HepG2 (cell line): ENCODE data around the gene NSD1. TPM values are rescaled to one million over a fixed set of nuclear protein-coding genes. Genes with fewer than 3 reads are reported as not detected.

Experiments used
- AGO1 ChIP-seq: fragments of 200-400 bp; formaldehyde crosslinking; IDR thresholded peaks from 2 replicates; pipeline ENCODE4 v1.6.1; 2017; ENCODE audit warnings: mild to moderate bottlenecking, low read depth, low read length, moderate library complexity; ENCODE audit not compliant: poor library complexity, severe bottlenecking
- AGO2 ChIP-seq: fragments of 200-400 bp; formaldehyde crosslinking; optimal IDR thresholded peaks from 2 replicates; pipeline ENCODE3; 2017; ENCODE audit warnings: mild to moderate bottlenecking, low read depth, low read length, moderate library complexity
- KDM2A ChIP-seq: sonication (generic); formaldehyde crosslinking; IDR thresholded peaks from 2 replicates; pipeline ENCODE4 v1.4.0; 2020; ENCODE audit warnings: low read depth, missing genetic modification reagents, borderline replicate concordance
- KLF11 ChIP-seq: IDR thresholded peaks from 2 replicates; pipeline ENCODE4 v1.6.1; 2016; ENCODE audit warnings: missing compliant biosample characterization
- KLF12 ChIP-seq: sonication (generic); formaldehyde crosslinking; IDR thresholded peaks from 2 replicates; pipeline ENCODE4 v1.4.0; 2020; ENCODE audit warnings: missing genetic modification reagents, borderline replicate concordance
- MED13 ChIP-seq: sonication (generic); formaldehyde crosslinking; IDR thresholded peaks from 2 replicates; pipeline ENCODE4 v1.5.0; 2020; ENCODE audit warnings: missing genetic modification reagents
- POLR2AphosphoS5 ChIP-seq: IDR thresholded peaks from 2 replicates; pipeline ENCODE4 v1.6.1; 2012; ENCODE audit warnings: low read depth, low read length
- REPIN1 ChIP-seq: sonication (generic); formaldehyde crosslinking; IDR thresholded peaks from 2 replicates; pipeline ENCODE4 v1.8.0; 2022; ENCODE audit warnings: missing genetic modification reagents, low read depth, mild to moderate bottlenecking, borderline replicate concordance
- ZFX ChIP-seq: sonication (generic); formaldehyde crosslinking; IDR thresholded peaks from 2 replicates; pipeline ENCODE4 v1.4.0; 2020; ENCODE audit warnings: mild to moderate bottlenecking, low read depth, missing genetic modification reagents, moderate library complexity
- ZNF256 ChIP-seq: sonication (generic); formaldehyde crosslinking; conservative IDR thresholded peaks from 2 replicates; pipeline ENCODE4 v1.4.0; 2020; ENCODE audit warnings: missing genetic modification reagents
- ZNF629 ChIP-seq: sonication (generic); formaldehyde crosslinking; conservative IDR thresholded peaks from 2 replicates; pipeline ENCODE4 v1.5.0; 2020; ENCODE audit warnings: missing genetic modification reagents
- ZNF713 ChIP-seq: sonication (generic); formaldehyde crosslinking; IDR thresholded peaks from 2 replicates; pipeline ENCODE4 v1.4.0; 2020; ENCODE audit warnings: mild to moderate bottlenecking, missing genetic modification reagents
- polyA plus RNA-seq, 8 experiments: library from polyadenylated mRNA; depleted of rRNA in 3 of 8; stranded (reverse) in 7 of 8; unstranded in 1 of 8; fragments of >200 nt; fragmentation: Illumina TruSeq in 4 of 8; extraction: Trizol in 4 of 8; gene quantifications; 2 replicates each; pipeline versions ENCODE4 v1.2.1 to v1.2.3, GENCODE V29; 2011 to 2016; ENCODE audit warnings: low read depth in 4 of 8, missing spikeins in 1 of 8, mixed read lengths in 1 of 8; ENCODE audit not compliant: insufficient read depth in 1 of 8
- total RNA-seq, 5 experiments: library from RNA; depleted of rRNA; stranded (reverse); fragments of >200 nt; fragmentation: Illumina TruSeq; extraction: Trizol; gene quantifications; 2 replicates each; pipeline ENCODE4 v1.2.3, GENCODE V29; 2016; ENCODE audit warnings: low read depth in 1 of 5
- TF ChIP-seq, protein P1 (sequence below), 2 experiments: sonication (generic) in 1 of 2; formaldehyde crosslinking in 1 of 2; IDR thresholded peaks; 2 replicates each; pipeline versions ENCODE4 v1.4.0 to v1.6.1; 2018 to 2020; ENCODE audit warnings: missing genetic modification reagents in 2 of 2, borderline replicate concordance in 1 of 2, low read depth in 1 of 2, mild to moderate bottlenecking in 1 of 2, missing biosample characterization in 1 of 2
- TF ChIP-seq, protein P2 (sequence below): sonication (generic); formaldehyde crosslinking; IDR thresholded peaks from 2 replicates; pipeline ENCODE4 v1.4.0; 2020; ENCODE audit warnings: missing genetic modification reagents
- TF ChIP-seq, protein P3 (sequence below): sonication (generic); formaldehyde crosslinking; IDR thresholded peaks from 2 replicates; pipeline ENCODE4 v1.5.1; 2020; ENCODE audit warnings: mild to moderate bottlenecking, missing genetic modification reagents, moderate library complexity
- TF ChIP-seq, protein P4 (sequence below): sonication (generic); formaldehyde crosslinking; IDR thresholded peaks from 2 replicates; pipeline ENCODE4 v1.4.0; 2020; ENCODE audit warnings: missing genetic modification reagents, mild to moderate bottlenecking, borderline replicate concordance

The NSD1 gene
- total and polyA plus RNA-seq, 2 of the 13 experiments (the other 11 are each of a cell fraction or from before 2014, with no cell fraction given), result 0.01 to 0.09 TPM

DNA sequence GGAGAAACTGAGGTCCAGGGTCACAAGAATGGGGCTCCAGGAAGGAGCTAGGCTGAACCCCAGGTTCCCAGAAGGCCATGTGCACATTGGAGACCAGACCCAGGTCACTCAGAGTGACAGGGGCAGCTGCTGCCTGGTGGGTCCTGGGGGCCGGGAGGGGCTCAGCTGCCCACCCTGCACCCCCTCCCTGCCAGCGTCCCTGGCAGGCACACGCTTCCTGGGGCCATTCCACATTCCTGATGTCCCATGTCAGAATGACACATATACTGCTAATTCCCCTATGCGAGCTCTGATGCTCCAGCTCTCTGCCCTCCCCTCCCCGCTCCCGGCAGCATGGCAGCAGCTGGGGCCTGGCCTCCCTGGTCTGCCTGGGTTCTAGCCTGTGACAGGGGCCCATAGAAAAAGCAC, 32.9 kb upstream of the NSD1 start (continued):
- peak; percentile 67 for TF ChIP-seq REPIN1
- TF ChIP-seq AGO2, result peak; percentile 97
- TF ChIP-seq, protein P1, sequence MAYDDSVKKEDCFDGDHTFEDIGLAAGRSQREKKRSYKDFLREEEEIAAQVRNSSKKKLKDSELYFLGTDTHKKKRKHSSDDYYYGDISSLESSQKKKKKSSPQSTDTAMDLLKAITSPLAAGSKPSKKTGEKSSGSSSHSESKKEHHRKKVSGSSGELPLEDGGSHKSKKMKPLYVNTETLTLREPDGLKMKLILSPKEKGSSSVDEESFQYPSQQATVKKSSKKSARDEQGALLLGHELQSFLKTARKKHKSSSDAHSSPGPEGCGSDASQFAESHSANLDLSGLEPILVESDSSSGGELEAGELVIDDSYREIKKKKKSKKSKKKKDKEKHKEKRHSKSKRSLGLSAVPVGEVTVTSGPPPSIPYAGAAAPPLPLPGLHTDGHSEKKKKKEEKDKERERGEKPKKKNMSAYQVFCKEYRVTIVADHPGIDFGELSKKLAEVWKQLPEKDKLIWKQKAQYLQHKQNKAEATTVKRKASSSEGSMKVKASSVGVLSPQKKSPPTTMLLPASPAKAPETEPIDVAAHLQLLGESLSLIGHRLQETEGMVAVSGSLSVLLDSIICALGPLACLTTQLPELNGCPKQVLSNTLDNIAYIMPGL (CRISPR knock-in tag; IDR thresholded peaks at IDR 0.05; ENCODE audit: borderline replicate concordance in 1 of 2, low read depth in 1 of 2), result no peak
- peak; percentile 82 for TF ChIP-seq AGO1
- TF ChIP-seq KLF12 (CRISPR knock-in tag), result 0 out of 2 replicates have a peak, but pooled peaks have one; percentile 40
- peak; percentile 36; the same call in 1 of the 2 replicates for TF ChIP-seq MED13
- TF ChIP-seq, protein P2, sequence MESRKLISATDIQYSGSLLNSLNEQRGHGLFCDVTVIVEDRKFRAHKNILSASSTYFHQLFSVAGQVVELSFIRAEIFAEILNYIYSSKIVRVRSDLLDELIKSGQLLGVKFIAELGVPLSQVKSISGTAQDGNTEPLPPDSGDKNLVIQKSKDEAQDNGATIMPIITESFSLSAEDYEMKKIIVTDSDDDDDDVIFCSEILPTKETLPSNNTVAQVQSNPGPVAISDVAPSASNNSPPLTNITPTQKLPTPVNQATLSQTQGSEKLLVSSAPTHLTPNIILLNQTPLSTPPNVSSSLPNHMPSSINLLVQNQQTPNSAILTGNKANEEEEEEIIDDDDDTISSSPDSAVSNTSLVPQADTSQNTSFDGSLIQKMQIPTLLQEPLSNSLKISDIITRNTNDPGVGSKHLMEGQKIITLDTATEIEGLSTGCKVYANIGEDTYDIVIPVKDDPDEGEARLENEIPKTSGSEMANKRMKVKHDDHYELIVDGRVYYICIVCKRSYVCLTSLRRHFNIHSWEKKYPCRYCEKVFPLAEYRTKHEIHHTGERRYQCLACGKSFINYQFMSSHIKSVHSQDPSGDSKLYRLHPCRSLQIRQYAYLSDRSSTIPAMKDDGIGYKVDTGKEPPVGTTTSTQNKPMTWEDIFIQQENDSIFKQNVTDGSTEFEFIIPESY (CRISPR knock-in tag), result no peak
- TF ChIP-seq, protein P3, sequence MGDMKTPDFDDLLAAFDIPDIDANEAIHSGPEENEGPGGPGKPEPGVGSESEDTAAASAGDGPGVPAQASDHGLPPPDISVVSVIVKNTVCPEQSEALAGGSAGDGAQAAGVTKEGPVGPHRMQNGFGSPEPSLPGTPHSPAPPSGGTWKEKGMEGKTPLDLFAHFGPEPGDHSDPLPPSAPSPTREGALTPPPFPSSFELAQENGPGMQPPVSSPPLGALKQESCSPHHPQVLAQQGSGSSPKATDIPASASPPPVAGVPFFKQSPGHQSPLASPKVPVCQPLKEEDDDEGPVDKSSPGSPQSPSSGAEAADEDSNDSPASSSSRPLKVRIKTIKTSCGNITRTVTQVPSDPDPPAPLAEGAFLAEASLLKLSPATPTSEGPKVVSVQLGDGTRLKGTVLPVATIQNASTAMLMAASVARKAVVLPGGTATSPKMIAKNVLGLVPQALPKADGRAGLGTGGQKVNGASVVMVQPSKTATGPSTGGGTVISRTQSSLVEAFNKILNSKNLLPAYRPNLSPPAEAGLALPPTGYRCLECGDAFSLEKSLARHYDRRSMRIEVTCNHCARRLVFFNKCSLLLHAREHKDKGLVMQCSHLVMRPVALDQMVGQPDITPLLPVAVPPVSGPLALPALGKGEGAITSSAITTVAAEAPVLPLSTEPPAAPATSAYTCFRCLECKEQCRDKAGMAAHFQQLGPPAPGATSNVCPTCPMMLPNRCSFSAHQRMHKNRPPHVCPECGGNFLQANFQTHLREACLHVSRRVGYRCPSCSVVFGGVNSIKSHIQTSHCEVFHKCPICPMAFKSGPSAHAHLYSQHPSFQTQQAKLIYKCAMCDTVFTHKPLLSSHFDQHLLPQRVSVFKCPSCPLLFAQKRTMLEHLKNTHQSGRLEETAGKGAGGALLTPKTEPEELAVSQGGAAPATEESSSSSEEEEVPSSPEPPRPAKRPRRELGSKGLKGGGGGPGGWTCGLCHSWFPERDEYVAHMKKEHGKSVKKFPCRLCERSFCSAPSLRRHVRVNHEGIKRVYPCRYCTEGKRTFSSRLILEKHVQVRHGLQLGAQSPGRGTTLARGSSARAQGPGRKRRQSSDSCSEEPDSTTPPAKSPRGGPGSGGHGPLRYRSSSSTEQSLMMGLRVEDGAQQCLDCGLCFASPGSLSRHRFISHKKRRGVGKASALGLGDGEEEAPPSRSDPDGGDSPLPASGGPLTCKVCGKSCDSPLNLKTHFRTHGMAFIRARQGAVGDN (CRISPR knock-in tag), result peak; percentile 43; the same call in 1 of the 2 replicates
- TF ChIP-seq POLR2AphosphoS5, result peak; percentile 60; the same call in 1 of the 2 replicates
- TF ChIP-seq, protein P4, sequence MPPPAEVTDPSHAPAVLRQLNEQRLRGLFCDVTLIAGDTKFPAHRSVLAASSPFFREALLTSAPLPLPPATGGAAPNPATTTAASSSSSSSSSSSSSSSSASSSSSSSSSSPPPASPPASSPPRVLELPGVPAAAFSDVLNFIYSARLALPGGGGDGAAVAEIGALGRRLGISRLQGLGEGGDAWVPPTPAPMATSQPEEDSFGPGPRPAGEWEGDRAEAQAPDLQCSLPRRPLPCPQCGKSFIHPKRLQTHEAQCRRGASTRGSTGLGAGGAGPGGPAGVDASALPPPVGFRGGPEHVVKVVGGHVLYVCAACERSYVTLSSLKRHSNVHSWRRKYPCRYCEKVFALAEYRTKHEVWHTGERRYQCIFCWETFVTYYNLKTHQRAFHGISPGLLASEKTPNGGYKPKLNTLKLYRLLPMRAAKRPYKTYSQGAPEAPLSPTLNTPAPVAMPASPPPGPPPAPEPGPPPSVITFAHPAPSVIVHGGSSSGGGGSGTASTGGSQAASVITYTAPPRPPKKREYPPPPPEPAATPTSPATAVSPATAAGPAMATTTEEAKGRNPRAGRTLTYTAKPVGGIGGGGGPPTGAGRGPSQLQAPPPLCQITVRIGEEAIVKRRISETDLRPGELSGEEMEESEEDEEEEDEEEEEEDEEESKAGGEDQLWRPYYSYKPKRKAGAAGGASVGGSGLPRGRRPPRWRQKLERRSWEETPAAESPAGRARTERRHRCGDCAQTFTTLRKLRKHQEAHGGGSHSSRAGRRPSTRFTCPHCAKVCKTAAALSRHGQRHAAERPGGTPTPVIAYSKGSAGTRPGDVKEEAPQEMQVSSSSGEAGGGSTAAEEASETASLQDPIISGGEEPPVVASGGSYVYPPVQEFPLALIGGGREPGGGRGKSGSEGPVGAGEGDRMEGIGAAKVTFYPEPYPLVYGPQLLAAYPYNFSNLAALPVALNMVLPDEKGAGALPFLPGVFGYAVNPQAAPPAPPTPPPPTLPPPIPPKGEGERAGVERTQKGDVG (CRISPR knock-in tag), result no peak
- peak; percentile 43; the same call in 1 of the 2 replicates for TF ChIP-seq KDM2A (CRISPR knock-in tag)
- TF ChIP-seq KLF11 (CRISPR knock-in tag), result no peak
- TF ChIP-seq ZFX, result no peak
- no peak for TF ChIP-seq ZNF713
- peak; percentile 50; the same call in 1 of the 2 replicates for TF ChIP-seq ZNF629 (CRISPR knock-in tag)
- TF ChIP-seq ZNF256, result 0 out of 2 replicates have a peak, but pooled peaks have one; percentile 57
